Colonic mucosa (tissue), 4 donors: Measurements from ENCODE around the gene CHD5. TPM values are rescaled to one million over a fixed set of nuclear protein-coding genes. Genes with fewer than 3 reads are reported as not detected.

Source experiments
- DNase-seq: peaks from one replicate; pipeline ENCODE4 v3.0.0-alpha.2; 2020
- H3K27ac ChIP-seq: fragments of 200-600 bp; one replicate; pipeline ENCODE4 v1.8.0; 2021
- H3K27me3 ChIP-seq: fragments of 200-600 bp; one replicate; pipeline ENCODE4 v1.8.0; 2021
- H3K36me3 ChIP-seq: fragments of 200-600 bp; one replicate; pipeline ENCODE4 v1.8.0; 2021
- H3K4me1 ChIP-seq: fragments of 200-600 bp; one replicate; pipeline ENCODE4 v1.8.0; 2021; ENCODE audit warnings: mild to moderate bottlenecking
- H3K4me3 ChIP-seq: fragments of 200-600 bp; one replicate; pipeline ENCODE4 v1.8.0; 2021
- H3K9ac ChIP-seq, 2 donors: one replicate each; pipeline ENCODE4 v1.7.0; 2013; ENCODE audit warnings: control low read depth in 2 of 2, low read depth in 2 of 2, low read length in 2 of 2
- H3K9me3 ChIP-seq: fragments of 200-600 bp; one replicate; pipeline ENCODE4 v1.8.0; 2021
- CTCF ChIP-seq: fragments of 200-600 bp; IDR thresholded peaks from one replicate; pipeline ENCODE4 v1.8.0; 2022; ENCODE audit warnings: antibody characterized with exemption, mild to moderate bottlenecking
- intact Hi-C: fragments of 100-400 bp; cut with DNase I; formaldehyde crosslinking; loops from one replicate; pipeline ENCODE4 v1.14.1; 2022
- total RNA-seq, 2 donors: library from RNA; stranded (reverse); fragmentation: NEBNext Ultra II Directional in 1 of 2; extraction: Animal tissue kit (Norgen Biotek cat#: 25700) in 1 of 2; gene quantifications; one replicate each; pipeline ENCODE4 v1.2.1, GENCODE V29; 2021
- donor health status: healthy.
- donor health status: DM: no; HTN: no; CAD: no.
- donor health status: DM: no; HTN: no; CAD: no.

The CHD5 gene
- total RNA-seq, 2 donors from 2014 or later, result 0.35 to 0.69 TPM

DNA sequence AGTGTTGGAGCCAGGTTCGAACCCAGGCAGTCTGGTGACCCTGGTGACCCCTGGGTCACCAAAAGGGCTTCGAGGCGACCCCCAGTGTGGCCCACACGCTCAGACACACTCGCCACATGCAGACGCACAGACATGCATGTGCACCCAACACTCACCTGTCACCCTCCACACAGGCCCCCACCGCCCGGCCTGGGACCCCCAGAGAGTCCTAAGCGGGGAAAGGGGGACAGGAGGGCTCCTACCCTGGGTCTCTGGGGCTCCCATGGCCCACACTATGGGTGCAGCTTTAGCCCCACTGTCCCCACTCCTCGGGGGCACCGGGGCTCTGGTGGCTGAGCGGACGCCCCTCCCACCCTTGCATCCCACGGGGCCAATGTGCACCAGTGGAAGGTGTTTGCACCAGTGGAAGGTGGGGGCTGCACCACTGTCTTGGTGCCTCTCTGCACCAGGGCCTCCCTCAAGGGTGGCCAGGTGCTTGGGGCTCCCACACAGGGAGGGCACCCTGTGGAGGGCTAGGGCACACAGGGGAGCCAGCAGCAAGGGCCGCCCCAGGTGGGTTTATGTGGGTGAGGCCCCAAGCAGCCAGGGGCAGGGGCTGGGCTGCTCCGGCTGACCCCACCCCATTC is 9.9 kb downstream of the CHD5 start:
- Histone ChIP-seq H3K4me1 (no peaks in the 10 kb centered on the region), H3K27ac (no peak overlapping the region), H3K9ac (no peak overlapping the region), H3K36me3 (no peaks in the 10 kb centered on the region), H3K4me3 (no peak overlapping the region), H3K9me3 (no peaks in the 10 kb centered on the region), H3K27me3 (no peaks in the 10 kb centered on the region)
- no peak for DNase-seq
- no peak for TF ChIP-seq CTCF
- intact Hi-C loops, result loop anchor here (10.0 kb wide), 1 partner anchor 115 kb away; no protein-coding TSS in a partner anchor

DNA sequence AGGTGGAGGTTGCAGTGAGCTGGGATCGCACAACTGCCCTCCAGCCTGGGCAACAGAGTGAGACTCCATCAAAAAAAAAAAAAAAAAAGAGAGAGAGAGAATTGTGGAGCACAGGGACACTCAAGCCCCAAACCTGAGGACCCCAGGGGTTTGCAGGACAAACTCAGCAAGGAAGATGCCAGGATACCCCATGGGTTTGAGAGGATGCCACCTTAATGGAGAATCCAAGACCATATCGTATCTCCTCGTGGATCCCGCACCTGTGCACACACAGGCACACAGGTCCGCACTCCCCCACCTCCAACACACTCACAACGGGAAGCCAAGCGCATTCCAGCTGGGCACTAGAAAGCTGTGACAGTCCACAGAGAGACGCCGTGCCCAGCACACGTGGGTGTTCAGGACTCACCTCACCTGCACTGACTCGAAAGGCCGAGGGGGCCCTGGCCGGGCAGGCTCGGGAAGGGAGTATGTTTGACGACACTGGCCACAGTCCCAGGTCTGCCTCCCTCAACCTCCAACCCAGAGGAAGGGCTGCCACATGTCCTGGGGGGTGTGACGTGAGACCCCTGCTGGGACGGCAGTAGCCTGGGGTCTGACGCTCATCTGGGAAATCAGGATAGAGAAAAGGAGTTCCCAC is 11.1 kb downstream of the CHD5 start:
- Histone ChIP-seq H3K27me3 (no peaks in the 10 kb centered on the region), H3K9ac (no peak overlapping the region), H3K4me3 (no peak overlapping the region)

GRCh38 chr1:6167391-6168303 is 12.5 kb downstream of the CHD5 start:
- Histone ChIP-seq H3K9me3 (no peaks in the 10 kb centered on the region), H3K4me3 (no peak overlapping the region), H3K27ac (no peak overlapping the region), H3K9ac (no peak overlapping the region), H3K36me3 (no peaks in the 10 kb centered on the region), H3K4me1 (no peaks in the 10 kb centered on the region), H3K27me3 (no peaks in the 10 kb centered on the region)
- intact Hi-C loops, result no loop called here
- no peak for DNase-seq
- no peak for TF ChIP-seq CTCF

More for the DNA sequence above, 11.1 kb downstream of the CHD5 start:
- no peaks in the 10 kb centered on the region for H3K9me3 ChIP-seq
- no peak for TF ChIP-seq CTCF
- H3K36me3 ChIP-seq, result no peaks in the 10 kb centered on the region
- H3K27ac ChIP-seq, result no peak overlapping the region
- no peaks in the 10 kb centered on the region for H3K4me1 ChIP-seq
- no peak for DNase-seq
- intact Hi-C loops, result no loop called here

- Histone ChIP-seq H3K9ac (no peak overlapping the region), H3K9me3 (no peaks in the 10 kb centered on the region), H3K4me1 (no peaks in the 10 kb centered on the region), H3K4me3 (no peak overlapping the region), H3K27me3 (no peaks in the 10 kb centered on the region), H3K36me3 (no peaks in the 10 kb centered on the region), H3K27ac (no peak overlapping the region)
- intact Hi-C loops, result no loop called here
- TF ChIP-seq CTCF, result no peak
- DNase-seq, result no peak
These were observed 13.3 kb downstream of the CHD5 start for GRCh38 chr1:6166655-6167390.

- H3K27ac ChIP-seq, result no peak overlapping the region
- no peaks in the 10 kb centered on the region for H3K9me3 ChIP-seq
- H3K4me1 ChIP-seq, result no peaks in the 10 kb centered on the region
- H3K4me3 ChIP-seq, result no peak overlapping the region
- DNase-seq, result no peak
- TF ChIP-seq CTCF, result no peak
- no peak overlapping the region for H3K9ac ChIP-seq
- no peaks in the 10 kb centered on the region for H3K36me3 ChIP-seq
- H3K27me3 ChIP-seq, result no peaks in the 10 kb centered on the region
- intact Hi-C loops, result no loop called here
These were observed 13.9 kb downstream of the CHD5 start for GRCh38 chr1:6166221-6166620.
